ENCODE data around the gene ATF7. TPM values are rescaled to one million over a fixed set of nuclear protein-coding genes. Genes with fewer than 3 reads are reported as not detected.

Gene ATF7
- total RNA-seq: 9.5 and 11.1 TPM in 2 replicates

DNA sequence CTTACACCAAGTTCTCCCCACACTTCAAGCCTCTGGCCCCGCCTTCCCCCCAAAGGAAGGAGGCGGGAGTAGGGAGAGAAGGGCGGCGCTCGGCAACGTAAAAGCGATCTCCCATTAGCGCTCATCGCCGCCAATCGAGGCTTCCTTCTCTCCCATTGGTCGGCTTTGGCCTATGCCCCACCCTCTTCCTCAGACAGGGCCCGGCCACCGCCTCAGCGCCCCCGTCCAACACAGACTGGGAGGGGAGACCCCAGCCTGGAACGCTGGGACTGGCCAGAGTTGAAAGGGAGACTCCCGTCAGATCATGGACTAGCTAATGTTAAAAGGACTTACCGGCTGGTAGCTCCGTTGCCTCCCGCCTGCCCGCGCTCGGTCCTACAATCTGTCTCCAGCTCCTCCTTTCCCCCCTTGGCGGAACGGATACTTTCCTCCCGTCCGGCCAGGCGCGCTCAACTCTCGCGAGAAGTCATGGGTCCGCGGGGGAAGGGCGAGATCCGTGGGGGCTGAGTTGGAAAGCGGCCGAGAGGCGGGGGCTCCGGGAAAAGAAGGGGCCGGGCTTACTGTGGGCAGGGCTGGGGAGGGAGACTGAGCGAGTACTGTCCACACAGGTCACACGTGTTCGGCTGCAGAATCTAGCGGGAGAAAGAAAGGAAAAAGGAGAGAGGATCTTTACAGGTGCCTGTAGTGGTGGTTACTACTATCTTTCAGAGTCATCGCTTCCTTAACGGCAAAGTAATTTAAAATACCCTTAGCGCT lies at the start of gene ATF7:
Gene ATF7 (minus strand): TSS at position 437 of the 756 bp plus-strand sequence. CDS start 25,382 bp downstream, outside the sequence.

GRCh38 chr12:53506881-53507602 lies 119.1 kb downstream of the ATF7 start, which contains the start of gene NPFF:
Gene NPFF, minus strand, starts transcription at chr12:53507484. Its CDS starts 10 bp downstream, at chr12:53507474.

GRCh38 chr12:53500776-53501614 lies 125.2 kb downstream of the ATF7 start, which contains the start of gene TARBP2:
Gene TARBP2, plus strand, starts transcription at chr12:53501283. Its CDS starts 126 bp downstream, at chr12:53501409.

DNA sequence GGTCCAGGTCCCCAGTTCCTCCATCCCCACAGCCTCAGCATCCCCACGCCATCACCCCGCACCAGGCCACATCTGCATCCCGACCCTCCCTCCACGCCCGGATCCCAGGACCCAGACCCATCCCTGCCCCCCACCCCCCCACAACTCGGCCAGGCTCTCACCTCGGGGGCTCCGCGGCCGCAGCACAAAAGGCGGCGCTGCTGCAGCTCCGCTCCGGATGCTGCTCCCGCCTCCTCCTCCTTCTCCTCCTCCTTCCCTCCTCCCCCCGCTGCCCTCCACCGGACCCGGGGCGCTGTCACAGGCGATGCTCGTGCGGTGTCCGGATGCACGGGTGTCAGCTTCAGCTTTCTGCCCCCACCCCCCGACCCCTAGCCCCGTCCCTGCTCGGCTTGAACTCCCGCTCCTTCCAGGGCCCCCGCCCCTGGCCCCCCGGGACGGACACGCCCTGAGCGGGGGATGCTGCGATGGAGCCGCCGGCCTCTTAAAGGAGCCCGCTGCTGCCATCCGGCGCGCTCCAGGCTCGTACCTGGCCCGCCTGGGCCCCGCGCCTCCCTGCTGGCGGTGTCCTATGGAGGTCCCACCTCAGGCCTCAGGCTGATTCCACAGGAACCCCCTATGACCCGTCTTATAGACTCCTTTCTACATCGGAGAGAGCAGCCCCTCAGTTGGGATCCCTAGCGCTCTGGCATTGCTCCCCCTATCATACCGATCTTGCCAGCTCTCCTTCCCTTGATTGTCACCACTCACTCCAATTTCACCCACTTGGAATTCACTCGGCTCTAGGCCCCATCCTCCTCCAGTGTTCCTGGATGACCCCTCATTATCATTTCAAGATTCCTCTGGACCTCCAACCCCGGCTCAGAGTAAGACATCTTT lies 126.7 kb downstream of the ATF7 start, which contains the start of gene MAP3K12:
Gene MAP3K12 (minus strand): TSS at position 193 of the 876 bp plus-strand sequence. CDS start 12,067 bp downstream, outside the sequence.

Other genes with a start within 250 kb of the ATF7 start
- 27.3 and 31.1 TPM in 2 replicates for gene SP1, start 246.2 kb downstream of the ATF7 start, total RNA-seq
- not detected in 2 replicates for gene AMHR2, start 202.5 kb downstream of the ATF7 start, total RNA-seq
- 80.1 and 93.2 TPM in 2 replicates for gene PRR13, start 184.6 kb downstream of the ATF7 start, total RNA-seq
- gene PCBP2, start 174.3 kb downstream of the ATF7 start, total RNA-seq: 155 and 169 TPM in 2 replicates
- 2.2 and 8.4 TPM in 2 replicates for gene MAP3K12, start 126.9 kb downstream of the ATF7 start, total RNA-seq
- 34.8 and 43.0 TPM in 2 replicates for gene TARBP2, start 125.1 kb downstream of the ATF7 start, total RNA-seq
- gene NPFF, start 118.9 kb downstream of the ATF7 start, total RNA-seq: not detected in 2 replicates
- 326 and 343 TPM in 2 replicates for gene ATP5MC2, start 49.7 kb upstream of the ATF7 start, total RNA-seq
- 23.5 and 44.8 TPM in 2 replicates for gene CALCOCO1, start 101.1 kb upstream of the ATF7 start, total RNA-seq
- gene CISTR, start 125.6 kb upstream of the ATF7 start, total RNA-seq: not detected in 2 replicates

Data from hair follicular keratinocyte (primary cell).